C4-2B (cell line): Measurements from ENCODE around the gene CCDC181.
"Not testable (repeated sequence)": the region's sequence is repeated elsewhere in the genome, so short reads cannot be mapped to it uniquely, and the experiment has no call there.

Source experiments
- H3K27ac ChIP-seq: fragments of 450-650 bp; 2 replicates; pipeline ENCODE4 v1.5.1; 2017
- ZFX ChIP-seq: fragments of 450-650 bp; IDR thresholded peaks from 2 replicates; pipeline ENCODE4 v1.6.1; 2017
- TF ChIP-seq, protein P1 (sequence below): fragments of 450-650 bp; conservative IDR thresholded peaks from 2 replicates; pipeline ENCODE4 v1.5.1; 2017; ENCODE audit warnings: mild to moderate bottlenecking

Gene CCDC181

DNA sequence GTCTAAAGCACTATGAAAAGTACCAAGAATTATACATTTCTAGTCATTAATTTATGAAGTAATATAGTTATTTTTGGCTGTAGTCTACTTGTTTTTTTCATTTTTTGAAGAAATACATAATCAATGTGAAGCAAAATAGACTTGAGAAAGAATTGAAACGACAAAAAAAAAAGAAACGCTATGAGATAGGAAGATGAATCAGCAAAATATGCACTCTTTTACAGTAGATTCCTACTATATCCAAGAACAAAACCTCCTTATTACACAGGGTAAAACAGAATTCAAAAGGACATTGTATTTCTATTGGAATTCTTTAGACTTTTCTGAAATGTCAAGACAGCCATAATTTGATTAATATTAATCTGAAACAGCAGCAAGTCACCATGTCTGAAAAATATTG, 25.6 kb upstream of the CCDC181 start:
- TF ChIP-seq ZFX: no peak
- TF ChIP-seq, protein P1, sequence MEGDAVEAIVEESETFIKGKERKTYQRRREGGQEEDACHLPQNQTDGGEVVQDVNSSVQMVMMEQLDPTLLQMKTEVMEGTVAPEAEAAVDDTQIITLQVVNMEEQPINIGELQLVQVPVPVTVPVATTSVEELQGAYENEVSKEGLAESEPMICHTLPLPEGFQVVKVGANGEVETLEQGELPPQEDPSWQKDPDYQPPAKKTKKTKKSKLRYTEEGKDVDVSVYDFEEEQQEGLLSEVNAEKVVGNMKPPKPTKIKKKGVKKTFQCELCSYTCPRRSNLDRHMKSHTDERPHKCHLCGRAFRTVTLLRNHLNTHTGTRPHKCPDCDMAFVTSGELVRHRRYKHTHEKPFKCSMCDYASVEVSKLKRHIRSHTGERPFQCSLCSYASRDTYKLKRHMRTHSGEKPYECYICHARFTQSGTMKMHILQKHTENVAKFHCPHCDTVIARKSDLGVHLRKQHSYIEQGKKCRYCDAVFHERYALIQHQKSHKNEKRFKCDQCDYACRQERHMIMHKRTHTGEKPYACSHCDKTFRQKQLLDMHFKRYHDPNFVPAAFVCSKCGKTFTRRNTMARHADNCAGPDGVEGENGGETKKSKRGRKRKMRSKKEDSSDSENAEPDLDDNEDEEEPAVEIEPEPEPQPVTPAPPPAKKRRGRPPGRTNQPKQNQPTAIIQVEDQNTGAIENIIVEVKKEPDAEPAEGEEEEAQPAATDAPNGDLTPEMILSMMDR: no peak
- H3K27ac ChIP-seq: no peak overlapping the region

DNA sequence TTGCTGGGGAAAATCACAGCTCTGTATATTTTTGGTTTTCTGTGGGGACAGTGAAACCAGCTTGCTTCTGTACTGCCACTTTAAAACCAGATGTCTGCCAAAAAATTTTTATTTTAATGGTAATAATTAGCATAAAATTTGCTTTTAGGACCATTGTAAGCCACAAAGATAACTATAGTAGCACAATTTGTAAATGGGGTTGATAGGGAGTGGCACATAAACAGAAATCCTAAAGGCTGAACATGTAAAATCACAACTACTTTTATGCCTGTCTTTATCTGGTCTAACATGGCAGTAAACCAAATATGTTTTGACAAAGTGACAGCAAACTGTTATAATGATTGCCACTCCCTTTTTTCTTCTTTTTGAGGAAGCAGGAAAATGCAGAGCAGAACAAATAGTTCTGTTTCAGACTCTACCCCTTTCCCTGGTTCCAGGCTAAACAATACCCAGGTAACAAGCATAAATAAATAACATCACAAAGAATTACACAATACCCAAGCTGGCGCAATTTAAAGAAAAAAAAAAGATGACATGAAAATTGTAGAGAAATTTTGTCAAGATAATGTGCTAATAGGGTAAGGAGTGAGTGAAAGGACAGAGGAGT, 24.0 kb upstream of the CCDC181 start:
- TF ChIP-seq, protein P1: no peak
- TF ChIP-seq ZFX: no peak
- H3K27ac ChIP-seq: no peak overlapping the region

- no peak for TF ChIP-seq ZFX
- TF ChIP-seq, protein P1: no peak
- H3K27ac ChIP-seq: no peak overlapping the region
These were observed 16.6 kb upstream of the CCDC181 start for GRCh38 chr1:169443923-169444322.

DNA sequence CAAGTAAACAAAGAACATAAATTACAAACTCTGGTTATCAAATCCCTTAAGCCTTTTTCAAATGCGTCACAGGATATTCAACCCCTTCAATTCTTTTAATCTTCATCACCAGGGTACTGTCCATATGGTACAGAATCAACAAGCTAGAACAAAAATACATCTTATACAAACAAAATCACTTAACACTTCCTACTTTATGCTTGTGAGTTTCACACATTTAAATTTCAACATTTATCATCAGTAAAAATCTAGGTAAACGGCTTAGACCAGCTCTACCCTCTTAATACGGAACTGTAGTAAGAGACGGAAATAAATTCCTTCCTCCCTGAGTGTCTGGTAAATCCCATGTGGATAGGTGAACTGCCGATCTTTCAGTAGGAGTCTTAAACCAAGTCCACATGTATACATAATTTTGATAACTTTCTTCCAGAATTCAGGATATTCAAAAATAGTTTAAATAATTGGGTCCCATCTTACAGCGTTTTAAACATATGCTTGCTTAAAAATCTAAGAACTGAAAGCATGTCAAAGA, 1.0 kb downstream of the CCDC181 start:
- H3K27ac ChIP-seq: no peak overlapping the region
- TF ChIP-seq ZFX: no peak
- TF ChIP-seq, protein P1: no peak

- H3K27ac ChIP-seq: no peak overlapping the region
These were observed 6.0 kb downstream of the CCDC181 start for GRCh38 chr1:169421309-169421708.

GRCh38 chr1:169414952-169415351, 12.3 kb downstream of the CCDC181 start:
- H3K27ac ChIP-seq: no peak overlapping the region
- TF ChIP-seq, protein P1: no peak
- TF ChIP-seq ZFX: no peak

More at GRCh38 chr1:169421309-169421708, 6.0 kb downstream of the CCDC181 start:
- TF ChIP-seq ZFX: no peak
- TF ChIP-seq, protein P1: no peak

DNA sequence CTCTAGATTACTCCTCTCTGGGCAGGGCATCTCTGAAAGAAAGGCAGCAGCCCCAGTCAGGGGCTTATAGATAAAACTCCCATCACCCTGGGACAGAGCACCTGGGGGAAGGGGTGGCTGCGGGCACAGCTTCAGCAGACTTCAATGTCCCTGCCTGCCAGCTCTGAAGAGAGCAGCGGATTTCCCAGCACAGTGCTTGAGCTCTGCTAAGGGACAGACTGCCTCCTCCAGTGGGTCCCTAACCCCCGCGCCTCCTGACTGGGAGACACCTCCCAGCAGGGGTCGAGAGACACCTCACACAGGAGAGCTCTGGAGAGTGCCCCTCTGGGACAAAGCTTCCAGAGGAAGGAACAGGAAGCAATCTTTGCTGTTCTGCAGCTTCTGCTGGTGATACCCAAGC, 18.9 kb downstream of the CCDC181 start:
- not testable (repeated sequence) for H3K27ac ChIP-seq

- H3K27ac ChIP-seq: not testable (repeated sequence)
These were observed 24.7 kb downstream of the CCDC181 start for GRCh38 chr1:169402578-169402977.
